ENCODE data around the gene CLP1. TPM values are rescaled to one million over a fixed set of nuclear protein-coding genes. Genes with fewer than 3 reads are reported as not detected.

The CLP1 gene
- 15.0 and 15.8 TPM in 2 replicates for total RNA-seq

GRCh38 chr11:57657194-57658022 lies at the start of gene CLP1:
TSS of gene CLP1 (plus strand) at chr11:57657762. CDS start at chr11:57659477, 1,715 bp downstream.

GRCh38 chr11:57649826-57650738 lies 7.5 kb upstream of the CLP1 start, which contains the start of gene YPEL4:
TSS of gene YPEL4 (minus strand) at chr11:57649912. CDS start at chr11:57647107, 2,805 bp downstream.

GRCh38 chr11:57667736-57668433 lies 10.3 kb downstream of the CLP1 start, which contains the start of gene ZDHHC5:
TSS of gene ZDHHC5 (plus strand) at chr11:57668114. CDS start at chr11:57673091, 4,977 bp downstream.

Other genes with a start within 250 kb of the CLP1 start
- 64.2 and 82.5 TPM in 2 replicates for gene SLC43A3, start 230.6 kb upstream of the CLP1 start, total RNA-seq
- gene RTN4RL2, start 197.2 kb upstream of the CLP1 start, total RNA-seq = 1.3 TPM in 2 replicates
- 17.1 and 18.8 TPM in 2 replicates for gene SLC43A1, start 142.1 kb upstream of the CLP1 start, total RNA-seq
- gene TIMM10, start 127.0 kb upstream of the CLP1 start, total RNA-seq = 53.1 and 56.5 TPM in 2 replicates
- gene SMTNL1, start 120.2 kb upstream of the CLP1 start, total RNA-seq = not detected in 2 replicates
- gene UBE2L6, start 90.1 kb upstream of the CLP1 start, total RNA-seq = 35.1 and 41.9 TPM in 2 replicates
- gene SERPING1, start 60.1 kb upstream of the CLP1 start, total RNA-seq = 56.3 and 67.6 TPM in 2 replicates
- gene YPEL4, start 7.8 kb upstream of the CLP1 start, total RNA-seq = 0.17 and 0.45 TPM in 2 replicates
- 37.3 and 39.7 TPM in 2 replicates for gene ZDHHC5, start 10.4 kb downstream of the CLP1 start, total RNA-seq
- gene MED19, start 54.5 kb downstream of the CLP1 start, total RNA-seq = 25.4 and 36.4 TPM in 2 replicates
- gene TMX2, start 54.8 kb downstream of the CLP1 start, total RNA-seq = 59.6 and 60.0 TPM in 2 replicates
- 220 and 229 TPM in 2 replicates for gene SELENOH, start 83.7 kb downstream of the CLP1 start, total RNA-seq
- not detected in 2 replicates for gene BTBD18, start 94.1 kb downstream of the CLP1 start, total RNA-seq
- 61.7 and 64.1 TPM in 2 replicates for gene CTNND1, start 104.0 kb downstream of the CLP1 start, total RNA-seq

Measured in bronchus fibroblast of lung (primary cell).